ENCODE measurements around the gene ZNF436. TPM values are rescaled to one million over a fixed set of nuclear protein-coding genes. Genes with fewer than 3 reads are reported as not detected.

Gene ZNF436
- total and polyA plus RNA-seq, 2 of the 8 experiments (the other 6 are each of a cell fraction or from before 2014, with no cell fraction given), result 0.65 to 1.8 TPM

DNA sequence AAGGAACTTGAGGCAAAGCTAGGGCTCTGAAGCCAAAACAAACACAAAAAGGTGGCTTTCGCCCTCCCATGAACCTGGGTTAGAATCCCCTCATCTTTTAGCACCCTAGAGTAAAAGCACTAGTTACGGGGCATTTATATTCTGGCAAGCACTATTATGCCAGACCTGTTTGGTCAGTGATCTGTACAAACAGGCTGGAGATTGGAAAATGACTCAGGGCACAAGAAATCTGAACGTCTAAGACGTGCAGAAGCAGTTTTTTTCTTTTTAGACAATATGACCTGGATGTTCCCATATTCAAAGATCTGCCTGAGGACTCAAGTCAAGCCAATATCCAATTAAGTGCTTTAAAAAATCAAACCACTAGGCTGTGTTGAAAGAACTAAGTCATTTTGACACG is 3.0 kb downstream of the ZNF436 start:
- DNase-seq (ENCODE audit: low read depth in 1 of 2, low spot score in 2 of 2) (no peak), FAIRE-seq (no peak)
- Histone ChIP-seq H2BK15ac (ENCODE audit: low read length) (no peak overlapping the region), H3K9ac (replicated peaks in 1 of 4; ENCODE audit: extremely low read depth in 1 of 4, low read depth in 3 of 4, low read length in 3 of 4) (no peak overlapping the region), H3K23ac (ENCODE audit: insufficient read length) (no peak overlapping the region), H2BK120ac (replicated peaks; ENCODE audit: low read depth, low read length) (no peak overlapping the region), H3K79me2 (ENCODE audit: control insufficient read depth in 1 of 2, insufficient read depth in 2 of 2, low read length in 2 of 2) (no peaks in the 10 kb centered on the region), H3K79me1 (ENCODE audit: low read depth, low read length) (no peaks in the 10 kb centered on the region), H2BK5ac (ENCODE audit: low read depth, low read length) (no peak overlapping the region), H3K36me3 (ENCODE audit: control insufficient read depth in 2 of 4, insufficient read depth in 4 of 4, low read length in 3 of 4) (peaks cover 0 to 14% (median 7%) of the 10 kb centered on the region in 4 experiments; a peak in 4 of 8 replicates), H3K27ac (ENCODE audit: low read depth, low read length) (no peak overlapping the region), H4K5ac (ENCODE audit: insufficient read length, low read depth, low read length) (no peak overlapping the region), H3K4me2 (ENCODE audit: insufficient read depth in 1 of 2, low read depth in 2 of 2, low read length in 2 of 2) (no peak overlapping the region), H3K56ac (replicated peaks; ENCODE audit: insufficient read length, low read depth, low read length) (no peak overlapping the region), H4K20me1 (replicated peaks in 1 of 2; ENCODE audit: control insufficient read depth in 1 of 2, insufficient read depth in 2 of 2, low read length in 2 of 2) (peaks cover 4 to 7% of the 10 kb centered on the region in 2 experiments), H3K18ac (ENCODE audit: extremely low read depth, low read length) (no peak overlapping the region), H3K14ac (ENCODE audit: insufficient read length) (no peak overlapping the region), H3K27me3 (replicated peaks in 1 of 4; ENCODE audit: control insufficient read depth in 3 of 4, extremely low read depth in 1 of 4, insufficient read depth in 3 of 4, low read length in 3 of 4) (peaks cover 44 to 79% (median 64%) of the 10 kb centered on the region in 4 experiments), H3K4ac (replicated peaks; ENCODE audit: insufficient read length, low read depth, low read length) (no peak overlapping the region), H3K4me3 (ENCODE audit: extremely low read depth in 1 of 4, insufficient read depth in 2 of 4, low read depth in 3 of 4, low read length in 4 of 4) (no peak overlapping the region), H4K8ac (ENCODE audit: extremely low read depth, insufficient read depth, low read length) (no peak overlapping the region), H3K4me1 (replicated peaks in 1 of 4; ENCODE audit: control insufficient read depth in 3 of 4, insufficient read depth in 4 of 4, low read length in 3 of 4) (peaks cover 2 to 8% (median 4%) of the 10 kb centered on the region in 4 experiments; a peak in 6 of 7 replicates), H2AK5ac (ENCODE audit: low read depth, low read length) (no peak overlapping the region), H3K9me3 (ENCODE audit: insufficient read depth in 2 of 2, low read depth in 1 of 2, low read length in 1 of 2) (peaks cover 18 to 33% of the 10 kb centered on the region in 2 experiments), H4K91ac (replicated peaks; ENCODE audit: insufficient read length, low read length) (no peak overlapping the region), H3K23me2 (ENCODE audit: low read depth, low read length) (peaks cover 10% of the 10 kb centered on the region), H2AFZ (ENCODE audit: low read length) (no peak overlapping the region), H2BK20ac (ENCODE audit: low read length) (no peak overlapping the region), H2BK12ac (ENCODE audit: low read depth, low read length) (no peak overlapping the region)
- CTCF ChIA-PET (ENCODE audit: partially characterized antibody), result no interaction called here
- POLR2A ChIA-PET (ENCODE audit: partially characterized antibody), result interaction anchor here (1.2 to 2.5 kb wide), 2 partner anchors 9 to 22 kb away, joined by 3 to 17 read pairs; partner anchors contain the start of gene HNRNPR
- WGBS, 2 experiments (ENCODE audit: extremely low coverage in 1 of 2, insufficient coverage in 1 of 2, insufficient read length in 1 of 2, insufficient replicate concordance in 2 of 2, low coverage in 1 of 2, low lambda C conversion rate in 2 of 2, missing lambda C conversion rate in 1 of 2), result 83% methylated on average over 5 of the region's 5 CpGs; no CpG with 5 or more reads in 1 of the 2 experiments
